ENCODE measurements around the gene REEP3.
"Not testable (repeated sequence)": the region's sequence is repeated elsewhere in the genome, so short reads cannot be mapped to it uniquely, and the experiment has no call there.

Gene REEP3

GRCh38 chr10:63553473-63553872 lies 32.3 kb downstream of the REEP3 start:
- DNase-seq = no peak

DNA sequence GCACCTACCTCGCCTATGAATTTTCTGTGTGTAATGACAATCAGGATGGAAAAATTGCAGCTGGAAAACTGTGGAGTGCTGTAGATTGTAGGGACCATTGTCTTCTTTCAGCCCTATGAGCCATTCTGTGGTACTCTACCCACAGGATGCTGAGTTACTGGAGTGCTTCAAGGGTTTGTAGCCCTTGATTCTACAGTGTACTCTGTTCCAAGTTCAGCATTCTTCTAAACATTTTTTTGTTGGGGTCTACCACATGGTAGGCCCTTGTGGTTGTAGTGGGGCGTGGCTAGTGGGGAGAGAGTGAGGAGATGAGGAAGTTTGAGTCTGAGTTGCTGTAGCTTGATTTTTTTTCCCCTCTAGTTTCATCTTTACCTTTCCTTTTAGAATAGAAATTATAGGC lies 33.5 kb downstream of the REEP3 start:
- peak; percentile 36 for DNase-seq

- no peak for DNase-seq
These were observed 34.1 kb downstream of the REEP3 start for GRCh38 chr10:63555330-63555729.

DNA sequence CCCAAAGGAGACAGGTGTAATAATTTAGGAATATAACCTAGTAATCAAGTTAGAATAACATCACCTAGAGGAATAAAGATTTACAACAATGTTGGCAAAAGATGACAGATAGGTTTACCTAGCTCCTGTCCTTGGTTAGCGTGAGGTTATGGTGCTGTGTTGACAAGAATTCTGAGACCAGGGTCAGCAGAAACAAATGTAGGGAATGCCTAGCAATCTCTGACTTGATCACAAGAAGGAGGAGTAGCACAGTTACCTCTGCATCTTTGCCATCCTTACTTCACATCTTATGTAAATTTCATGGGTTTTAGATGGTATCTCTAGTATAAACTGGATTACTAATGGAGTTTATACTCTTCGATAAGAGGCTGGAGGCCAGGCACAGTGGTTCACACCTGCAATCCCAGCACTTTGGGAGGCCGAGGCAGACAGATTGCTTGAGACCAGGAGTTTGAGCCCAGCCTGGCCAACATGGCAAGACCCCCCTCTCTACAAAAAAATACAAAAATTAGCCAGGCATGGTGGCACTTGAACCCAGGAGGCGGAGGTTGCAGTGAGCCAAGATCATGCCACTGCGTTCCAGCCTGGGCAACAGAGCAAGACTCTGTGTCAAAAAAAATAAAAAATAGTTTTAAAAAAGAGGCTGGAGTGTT lies 37.1 kb downstream of the REEP3 start:
- no peak for DNase-seq

GRCh38 chr10:63561341-63561740 lies 40.1 kb downstream of the REEP3 start:
- DNase-seq = no peak

DNA sequence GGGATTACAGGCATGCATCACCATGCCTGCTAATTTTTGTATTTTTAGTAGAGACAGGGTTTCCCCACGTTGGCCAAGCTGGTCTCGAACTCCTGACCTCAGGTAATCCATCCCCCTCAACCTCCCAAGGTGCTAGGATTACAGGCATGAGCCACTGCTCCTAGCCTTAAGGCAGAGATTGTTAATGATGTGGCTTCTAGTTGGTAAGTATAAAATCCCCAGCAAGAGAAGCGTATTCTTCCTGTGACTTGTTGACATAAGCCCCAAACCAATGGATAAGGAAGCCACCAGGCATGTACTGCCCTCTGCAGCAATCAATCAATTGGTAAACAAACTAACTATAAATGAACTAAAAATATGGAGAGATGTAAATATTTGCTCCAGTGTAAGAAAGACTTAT lies 41.2 kb downstream of the REEP3 start:
- DNase-seq = no peak

GRCh38 chr10:63562857-63563256 lies 41.7 kb downstream of the REEP3 start:
- DNase-seq = no peak

DNA sequence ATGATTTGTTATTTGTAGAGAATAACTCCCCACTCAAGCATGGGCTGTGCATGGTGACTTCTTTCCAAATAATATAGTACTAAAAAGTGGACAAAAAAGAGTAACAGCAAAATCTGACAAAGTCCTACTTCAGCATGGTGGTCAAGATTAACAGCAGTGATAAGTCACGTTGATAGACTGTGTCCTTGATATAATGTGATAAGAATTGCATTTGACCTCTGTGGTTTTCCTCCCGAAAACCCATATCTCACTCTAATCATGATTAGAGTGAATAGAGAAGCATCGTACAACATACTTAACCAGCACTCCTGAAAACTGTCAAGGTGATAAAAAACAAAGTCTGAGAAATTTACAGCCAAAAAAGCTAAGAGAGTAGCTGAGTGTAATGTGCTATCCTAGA lies 42.4 kb downstream of the REEP3 start:
- DNase-seq = peak; percentile 10

DNA sequence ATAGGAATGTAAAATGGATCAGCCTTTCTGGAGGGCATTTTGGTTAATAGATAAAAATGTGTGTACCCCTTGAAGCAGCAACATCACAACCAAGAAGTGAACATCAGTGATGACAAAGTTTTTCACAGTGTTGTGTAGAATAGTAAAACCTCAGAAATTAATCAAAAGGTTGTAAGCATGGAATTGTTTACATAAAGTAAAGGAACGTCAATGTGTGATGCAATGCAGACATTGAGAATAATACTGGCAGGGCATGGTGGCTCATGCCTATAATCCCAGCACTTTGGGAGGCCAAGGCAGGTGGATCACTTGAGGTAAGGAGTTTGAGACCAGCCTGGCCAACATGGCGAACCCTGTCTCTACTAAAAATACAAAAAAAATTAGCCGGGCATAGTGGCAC lies 43.5 kb downstream of the REEP3 start:
- DNase-seq = not testable (repeated sequence)

GRCh38 chr10:63573068-63573697 lies 52.0 kb downstream of the REEP3 start:
- DNase-seq = peak; percentile 15

DNA sequence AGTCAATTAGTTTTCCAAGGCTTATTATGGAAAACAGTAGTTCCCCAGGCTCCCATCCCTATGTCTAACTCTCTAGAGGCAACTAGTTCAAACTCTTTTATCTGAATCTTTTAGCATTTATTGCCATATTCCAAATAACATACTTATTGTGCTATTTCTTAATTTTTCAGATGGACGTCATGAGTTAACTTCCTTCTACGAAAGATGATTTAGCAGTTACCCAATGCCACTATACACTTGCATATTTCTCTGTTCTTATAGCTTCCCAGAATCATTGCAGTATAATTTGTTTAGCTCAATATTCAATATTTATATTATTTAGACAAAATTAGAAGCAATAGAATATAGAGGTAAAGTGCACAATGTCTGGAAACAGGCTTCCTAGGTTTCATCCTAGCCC lies 52.8 kb downstream of the REEP3 start:
- DNase-seq = no peak

GRCh38 chr10:63576501-63576900 lies 55.3 kb downstream of the REEP3 start:
- no peak for DNase-seq

DNA sequence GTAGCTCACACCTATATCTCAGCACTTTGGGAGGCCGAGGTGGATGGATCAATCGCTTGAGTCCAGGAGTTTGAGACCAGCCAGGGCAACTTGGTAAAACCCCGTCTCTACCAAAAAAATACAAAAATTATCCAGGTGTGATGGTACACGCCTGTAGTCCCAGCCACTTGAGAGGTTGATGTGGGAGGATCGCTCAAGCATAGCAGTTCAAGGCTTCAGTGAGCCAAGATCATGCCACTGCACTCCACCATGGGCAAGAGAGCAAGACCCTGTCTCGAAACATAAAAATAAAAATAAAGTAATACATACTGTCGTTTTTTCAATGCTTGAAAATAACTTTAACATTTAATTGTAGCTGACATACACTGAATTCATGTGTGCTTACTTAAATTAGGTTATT lies 57.3 kb downstream of the REEP3 start:
- DNase-seq = no peak

GRCh38 chr10:63579371-63580014 lies 58.3 kb downstream of the REEP3 start:
- no peak for DNase-seq

DNA sequence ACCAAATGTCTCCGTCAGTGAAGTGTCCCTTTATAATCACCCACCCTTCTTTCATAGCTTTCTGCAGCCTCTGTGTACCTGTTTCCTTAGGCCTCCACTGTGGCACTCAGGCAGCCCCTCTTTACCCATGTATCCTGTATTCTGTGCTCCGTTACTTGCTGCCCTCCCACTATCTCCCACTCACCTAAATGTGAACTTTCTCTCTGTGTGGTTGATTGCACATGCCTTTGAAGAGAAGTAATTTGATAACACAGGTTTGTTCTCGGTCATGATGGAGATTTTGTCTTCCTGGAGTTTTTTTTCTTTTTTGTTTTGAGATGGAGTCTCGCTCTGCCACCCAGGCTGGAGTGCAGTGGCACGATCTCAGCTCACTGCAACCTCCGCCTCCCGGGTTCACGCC lies 61.5 kb downstream of the REEP3 start:
- no peak for DNase-seq

GRCh38 chr10:63583397-63583796 lies 62.2 kb downstream of the REEP3 start:
- no peak for DNase-seq

DNA sequence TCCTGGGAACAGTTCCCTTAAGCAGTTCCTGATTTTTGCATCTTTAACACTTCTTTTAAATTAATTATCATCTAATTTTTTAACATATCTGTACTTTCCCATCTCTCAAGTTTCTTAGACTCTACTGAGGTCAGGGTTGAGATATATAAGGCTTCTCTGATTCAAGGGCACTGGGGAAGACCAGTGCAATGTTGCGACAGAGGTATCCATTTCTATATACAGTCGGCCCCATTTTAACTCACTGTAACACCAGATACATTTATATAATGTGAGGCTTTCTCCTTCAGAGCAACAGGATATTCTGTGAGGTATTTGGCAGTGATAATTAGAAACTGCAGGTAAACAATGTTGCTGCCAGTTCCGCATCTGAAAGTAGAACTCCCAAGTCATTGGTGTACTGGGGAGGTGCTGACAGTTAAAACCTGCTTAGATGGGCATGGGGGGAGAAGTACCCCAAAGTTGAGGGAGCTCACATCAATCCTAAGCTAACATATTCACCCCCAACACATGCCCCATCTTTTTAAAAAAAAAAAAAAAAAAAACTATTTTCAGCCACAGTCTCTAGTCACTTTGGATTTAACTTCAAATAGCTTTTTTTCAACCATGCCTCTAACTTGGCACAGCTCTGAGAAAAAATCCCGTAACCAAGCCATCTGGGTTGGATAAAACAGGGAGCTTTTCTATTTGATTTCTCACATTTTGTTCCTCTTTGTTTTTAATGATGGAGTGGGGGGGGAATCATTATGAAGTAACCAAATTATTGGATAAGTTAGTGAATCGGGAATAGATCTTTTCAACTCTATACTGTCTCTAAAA lies 62.9 kb downstream of the REEP3 start:
- DNase-seq = no peak

- DNase-seq = no peak
These were observed 63.5 kb downstream of the REEP3 start for GRCh38 chr10:63584725-63585035.

- DNase-seq = no peak
These were observed 63.8 kb downstream of the REEP3 start for GRCh38 chr10:63585041-63585440.

DNA sequence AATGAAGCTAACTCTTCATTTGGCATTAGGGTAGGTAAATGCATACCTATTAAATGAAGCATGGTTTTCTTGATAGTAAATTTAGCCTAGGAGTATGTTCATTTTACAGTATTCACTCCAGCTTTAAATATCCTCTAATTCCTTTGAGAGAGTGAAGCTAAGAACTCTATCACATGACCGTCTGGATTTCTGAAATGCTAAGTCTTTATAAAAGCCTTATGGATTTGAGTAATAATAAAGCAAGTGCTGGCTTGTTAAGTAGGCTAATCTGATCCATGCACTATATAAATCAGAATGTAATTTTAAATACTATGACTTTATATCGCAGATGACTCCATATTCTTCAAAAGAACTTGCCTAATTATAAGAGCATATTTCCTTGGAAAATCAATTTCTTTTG lies 64.8 kb downstream of the REEP3 start:
- DNase-seq = no peak

DNA sequence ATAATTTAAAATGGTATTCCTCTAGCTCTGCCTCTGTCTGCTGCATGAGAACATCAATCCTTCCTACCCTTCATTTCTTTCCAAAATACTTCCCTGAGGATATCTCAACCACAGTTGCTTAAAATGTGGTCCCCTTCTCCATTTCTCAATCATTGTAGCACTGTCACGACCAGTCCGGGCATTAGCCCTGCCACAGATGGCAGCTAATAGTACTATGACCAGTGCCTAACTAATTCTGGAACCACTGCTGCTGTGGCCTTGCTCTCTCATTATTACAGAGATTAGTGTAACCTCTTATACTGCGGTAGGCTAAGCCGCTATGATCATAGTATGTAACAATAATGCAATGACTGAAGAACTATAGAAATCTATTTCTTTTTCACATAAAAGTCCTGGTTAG lies 66.0 kb downstream of the REEP3 start:
- no peak for DNase-seq

DNA sequence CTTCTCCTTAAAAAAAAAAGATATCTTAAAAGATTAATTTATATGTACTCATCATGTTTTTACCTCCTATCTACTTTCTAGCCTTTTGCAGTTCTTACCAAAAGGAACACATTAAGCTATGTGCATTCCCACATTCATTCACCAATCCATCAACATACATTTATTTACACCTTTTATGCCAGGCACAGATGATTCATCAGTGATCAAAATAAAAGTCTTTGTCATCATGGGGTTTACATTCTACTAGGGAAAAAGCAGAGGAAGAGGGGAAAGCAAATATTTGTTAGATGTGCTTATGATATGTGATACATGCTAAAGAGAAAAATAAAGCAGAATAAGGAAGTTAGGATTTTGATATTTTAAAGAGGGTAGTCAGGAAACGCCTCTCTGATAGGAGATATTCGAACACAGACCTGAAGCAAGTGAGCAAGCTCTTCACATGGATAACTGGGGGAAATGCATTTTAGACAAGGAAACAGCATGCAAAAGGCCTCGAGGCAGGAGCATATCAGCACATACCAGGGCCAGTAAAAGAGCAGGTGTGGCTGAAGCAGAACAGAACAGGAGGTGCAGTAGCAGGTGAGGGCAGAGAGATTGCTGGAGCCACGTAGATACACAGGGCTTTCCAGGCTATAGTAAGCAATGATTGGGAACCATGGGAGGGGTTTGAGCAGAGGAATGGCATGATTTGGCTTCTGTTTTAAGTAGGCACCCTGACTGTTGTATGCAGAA lies 67.4 kb downstream of the REEP3 start:
- DNase-seq = no peak
